Ovary (tissue), 3 donors: ENCODE measurements around the gene LIN28A.

Source experiments
- CTCF ChIP-seq, 3 donors: fragments of 450-650 bp in 2 of 3; fragments of 200-600 bp in 1 of 3; IDR thresholded peaks; one replicate each; pipeline versions ENCODE4 v1.5.1 to v1.8.0; 2016 to 2022; ENCODE audit warnings: antibody characterized with exemption in 3 of 3, mild to moderate bottlenecking in 1 of 3
- EP300 ChIP-seq: sonication (generic); formaldehyde crosslinking; IDR thresholded peaks from one replicate; pipeline ENCODE4 v1.6.1; 2017; ENCODE audit warnings: antibody characterized with exemption
- POLR2A ChIP-seq: fragments of 450-650 bp; IDR thresholded peaks from one replicate; pipeline ENCODE4 v1.6.1; 2017; ENCODE audit warnings: antibody characterized with exemption, mild to moderate bottlenecking, moderate library complexity
- donor health status: DM: no; HTN: no; CAD: no.

- TF ChIP-seq CTCF (IDR thresholded peaks at IDR 0.05): no peak
- no peak for TF ChIP-seq POLR2A
- no peak for TF ChIP-seq EP300
Observed at GRCh38 chr1:26375081-26375480, 35.5 kb upstream of the LIN28A start.
